Tibial artery (tissue), 4 donors: ENCODE data around the gene PREB.

Source experiments
- DNase-seq, 2 donors: peaks; one replicate each; pipeline ENCODE4 v3.0.0-alpha.2; 2019
- H3K27ac ChIP-seq, 2 donors: fragments of 200-600 bp; sonication (generic) in 1 of 2; 1 replicate in 1 of 2; 2 replicates in 1 of 2; pipeline ENCODE4 v1.5.1; 2018 to 2019; ENCODE audit warnings: mild to moderate bottlenecking in 1 of 2
- H3K27me3 ChIP-seq, 2 donors: fragments of 200-600 bp; sonication (generic) in 1 of 2; one replicate each; pipeline versions ENCODE4 v1.5.1 to v1.6.0; 2016 to 2019
- H3K36me3 ChIP-seq, 3 donors: fragments of 200-600 bp; sonication (generic) in 2 of 3; one replicate each; pipeline ENCODE4 v1.5.1; 2016 to 2019; ENCODE audit warnings: mild to moderate bottlenecking in 2 of 3
- H3K4me1 ChIP-seq, 4 donors: fragments of 200-600 bp; sonication (generic) in 2 of 4; 1 replicate in 3 of 4; 2 replicates in 1 of 4; pipeline ENCODE4 v1.5.1; 2016 to 2019
- H3K4me3 ChIP-seq, 2 donors: fragments of 200-600 bp; sonication (generic) in 1 of 2; 1 replicate in 1 of 2; 2 replicates in 1 of 2; pipeline ENCODE4 v1.5.1; 2018 to 2019; ENCODE audit warnings: mild to moderate bottlenecking in 2 of 2
- H3K9me3 ChIP-seq, 3 donors: fragments of 200-600 bp; sonication (generic) in 1 of 3; one replicate each; pipeline ENCODE4 v1.5.1; 2016 to 2019
- intact Hi-C: fragments of 100-400 bp; cut with DNase I; formaldehyde crosslinking; loops from one replicate; pipeline ENCODE4 v1.15.0; 2023; ENCODE audit warnings: low total_unique reads
- TF ChIP-seq, protein P1 (sequence below), 2 experiments: fragments of 200-600 bp in 1 of 2; fragments of 450-650 bp in 1 of 2; IDR thresholded peaks; one replicate each; pipeline ENCODE4 v1.5.1; 2017 to 2019; ENCODE audit warnings: antibody characterized with exemption in 2 of 2, mild to moderate bottlenecking in 1 of 2, moderate library complexity in 1 of 2

The PREB gene

GRCh38 chr2:27128668-27129571 lies 5.5 kb downstream of the PREB start:
- Histone ChIP-seq H3K9me3 (no peaks in the 10 kb centered on the region), H3K4me1 (peaks cover 0 to 24% (median 17%) of the 10 kb centered on the region in 4 donors), H3K36me3 (peaks cover 13 to 35% (median 29%) of the 10 kb centered on the region in 3 donors), H3K4me3 (no peak overlapping the region), H3K27me3 (no peaks in the 10 kb centered on the region), H3K27ac (no peak overlapping the region)
- TF ChIP-seq, protein P1, sequence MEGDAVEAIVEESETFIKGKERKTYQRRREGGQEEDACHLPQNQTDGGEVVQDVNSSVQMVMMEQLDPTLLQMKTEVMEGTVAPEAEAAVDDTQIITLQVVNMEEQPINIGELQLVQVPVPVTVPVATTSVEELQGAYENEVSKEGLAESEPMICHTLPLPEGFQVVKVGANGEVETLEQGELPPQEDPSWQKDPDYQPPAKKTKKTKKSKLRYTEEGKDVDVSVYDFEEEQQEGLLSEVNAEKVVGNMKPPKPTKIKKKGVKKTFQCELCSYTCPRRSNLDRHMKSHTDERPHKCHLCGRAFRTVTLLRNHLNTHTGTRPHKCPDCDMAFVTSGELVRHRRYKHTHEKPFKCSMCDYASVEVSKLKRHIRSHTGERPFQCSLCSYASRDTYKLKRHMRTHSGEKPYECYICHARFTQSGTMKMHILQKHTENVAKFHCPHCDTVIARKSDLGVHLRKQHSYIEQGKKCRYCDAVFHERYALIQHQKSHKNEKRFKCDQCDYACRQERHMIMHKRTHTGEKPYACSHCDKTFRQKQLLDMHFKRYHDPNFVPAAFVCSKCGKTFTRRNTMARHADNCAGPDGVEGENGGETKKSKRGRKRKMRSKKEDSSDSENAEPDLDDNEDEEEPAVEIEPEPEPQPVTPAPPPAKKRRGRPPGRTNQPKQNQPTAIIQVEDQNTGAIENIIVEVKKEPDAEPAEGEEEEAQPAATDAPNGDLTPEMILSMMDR (IDR thresholded peaks at IDR 0.05): no peak
- intact Hi-C loops: no loop called here
- no peak for DNase-seq

DNA sequence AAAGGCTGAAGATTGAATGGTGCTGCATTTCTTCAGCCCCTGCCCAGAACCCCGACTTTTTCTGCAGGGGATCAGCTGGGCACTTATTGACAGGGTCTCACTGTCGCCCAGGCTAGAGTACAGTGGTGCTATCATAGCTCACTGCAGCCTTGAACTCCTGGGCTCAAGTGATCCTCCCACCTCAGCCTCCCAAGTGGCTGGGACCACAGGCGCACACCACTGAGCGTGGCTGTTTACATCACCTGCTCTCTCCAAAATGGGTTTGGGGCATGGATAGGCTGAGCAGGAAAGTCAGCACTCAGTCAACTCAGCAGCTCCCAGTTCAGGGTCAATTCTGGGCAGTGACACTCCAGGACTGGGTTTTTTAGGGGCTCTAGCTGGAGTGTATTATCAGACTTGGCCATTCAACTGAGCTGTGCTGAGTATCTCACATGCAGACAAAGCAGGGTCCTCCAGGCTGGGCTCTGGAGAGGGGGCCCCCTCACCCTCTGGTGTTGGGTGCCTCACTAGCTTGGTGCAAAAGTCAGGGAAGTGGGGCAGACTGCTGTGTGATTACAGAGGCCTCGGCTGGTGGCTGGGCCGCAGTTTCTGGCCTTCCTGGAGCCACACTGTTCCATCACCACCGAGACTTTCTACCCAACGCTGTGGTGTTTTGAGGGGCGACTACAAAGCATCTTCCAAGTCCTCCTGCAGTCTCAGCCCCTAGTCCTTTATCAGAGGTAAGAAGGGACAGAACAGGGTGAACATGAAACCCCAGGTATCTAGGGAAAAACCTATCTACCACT lies 6.4 kb downstream of the PREB start:
- Histone ChIP-seq H3K27ac (no peak overlapping the region), H3K9me3 (no peaks in the 10 kb centered on the region), H3K27me3 (no peaks in the 10 kb centered on the region), H3K4me1 (peaks cover 0 to 20% (median 12%) of the 10 kb centered on the region in 4 donors), H3K4me3 (no peak overlapping the region), H3K36me3 (peaks cover 13 to 35% (median 29%) of the 10 kb centered on the region in 3 donors)
- TF ChIP-seq, protein P1 (IDR thresholded peaks at IDR 0.05): no peak
- intact Hi-C loops: no loop called here
- no peak for DNase-seq

DNA sequence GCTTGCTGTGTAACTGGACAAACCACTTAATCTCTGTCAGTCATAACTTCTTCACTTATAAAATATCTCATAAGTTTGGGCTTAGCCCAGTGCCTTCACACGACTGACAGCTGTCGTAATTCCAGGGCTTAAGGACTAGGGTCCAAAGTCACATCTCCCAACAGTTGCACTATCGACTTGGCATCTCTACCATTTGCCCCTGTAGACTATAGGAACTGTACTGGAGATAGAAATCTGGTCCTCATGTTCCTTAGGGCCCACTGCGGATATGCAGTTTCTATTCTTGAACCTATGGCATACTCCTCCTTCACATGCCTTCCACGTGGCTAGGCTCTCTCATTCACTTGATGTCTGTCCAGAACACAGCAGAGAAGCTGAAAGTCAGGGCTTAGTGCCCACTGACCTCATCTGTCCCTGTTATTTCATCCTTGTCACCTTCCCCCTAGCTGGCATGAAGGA lies 8.2 kb downstream of the PREB start:
- DNase-seq: no peak
- Histone ChIP-seq H3K27me3 (no peaks in the 10 kb centered on the region), H3K4me1 (peaks cover 0 to 11% (median 4%) of the 10 kb centered on the region in 4 donors), H3K36me3 (peaks cover 9 to 19% (median 15%) of the 10 kb centered on the region in 3 donors), H3K4me3 (no peak overlapping the region), H3K9me3 (no peaks in the 10 kb centered on the region), H3K27ac (no peak overlapping the region)
- TF ChIP-seq, protein P1 (IDR thresholded peaks at IDR 0.05): no peak
- intact Hi-C loops: no loop called here

- H3K9me3 ChIP-seq: no peaks in the 10 kb centered on the region
- intact Hi-C loops: no loop called here
- no peaks in the 10 kb centered on the region for H3K27me3 ChIP-seq
- peaks cover 0 to 8% (median 4%) of the 10 kb centered on the region in 3 donors for H3K36me3 ChIP-seq
- H3K4me1 ChIP-seq: peaks cover 0 to 11% (median 4%) of the 10 kb centered on the region in 4 donors
- no peak overlapping the region for H3K27ac ChIP-seq
- TF ChIP-seq, protein P1 (IDR thresholded peaks at IDR 0.05): no peak
- H3K4me3 ChIP-seq: no peak overlapping the region
- DNase-seq: no peak
These were observed 9.3 kb downstream of the PREB start for GRCh38 chr2:27125104-27125503.

DNA sequence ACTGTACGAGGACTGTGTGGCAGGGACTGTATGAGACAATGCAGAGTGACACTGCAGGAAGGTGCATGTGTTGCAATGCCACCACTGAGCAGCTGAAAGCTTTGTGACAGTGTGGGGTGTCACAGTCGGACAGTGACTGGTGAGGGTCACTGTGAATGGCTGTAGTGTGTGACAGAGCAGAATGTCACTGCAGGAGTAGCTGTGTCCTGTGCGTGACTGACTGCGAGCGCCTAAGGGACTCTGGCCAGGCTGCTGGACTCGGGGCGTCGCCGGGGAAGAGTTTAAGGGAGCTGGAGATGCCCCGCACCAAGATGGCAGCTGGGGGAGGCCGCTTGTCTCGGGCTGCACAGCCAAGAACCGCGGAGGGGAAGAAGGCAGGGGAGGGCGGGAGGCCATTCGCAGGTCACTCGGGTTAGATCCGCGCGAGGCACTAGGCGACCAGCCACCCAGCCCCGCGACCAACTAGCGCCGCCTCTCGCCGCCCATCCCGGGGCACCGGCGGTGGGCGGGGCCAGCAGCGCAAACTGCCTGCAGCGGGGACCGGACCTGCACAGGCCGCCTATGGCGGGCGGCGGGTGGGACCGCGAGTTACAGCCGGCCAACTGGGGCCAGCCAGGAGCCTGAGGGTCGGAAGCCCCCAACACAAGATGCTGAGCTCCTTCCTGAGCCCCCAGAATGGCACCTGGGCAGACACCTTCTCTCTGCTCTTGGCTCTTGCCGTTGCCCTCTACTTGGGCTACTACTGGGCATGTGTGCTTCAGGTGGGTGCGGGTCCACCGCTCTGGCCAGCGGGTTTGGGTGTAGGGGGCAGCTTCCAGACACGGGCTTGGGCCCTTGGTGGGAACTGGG lies 10.9 kb downstream of the PREB start, which contains the start of gene ABHD1:
Gene ABHD1, plus strand, starts transcription at position 514 of the 849 bp plus-strand sequence. Its CDS starts 134 bp downstream, at position 648.
- Histone ChIP-seq H3K4me1 (peaks cover 0 to 18% (median 11%) of the 10 kb centered on the region in 4 donors), H3K27me3 (peaks cover 0 to 14% of the 10 kb centered on the region in 2 donors), H3K9me3 (no peaks in the 10 kb centered on the region), H3K36me3 (no peaks in the 10 kb centered on the region), H3K27ac (peak within 1 kb of the TSS in 1 of 2 donors; percentile 3), H3K4me3 (peak within 1 kb of the TSS; percentile 52 to 56)
- peak; percentile 60 to 81 for DNase-seq
- intact Hi-C loops: no loop called here
- TF ChIP-seq, protein P1 (IDR thresholded peaks at IDR 0.05): no peak
